HEK293 (cell line): ENCODE data around the gene PPP1R3F.

Experiments
- KLF7 ChIP-seq: fragments of 450-650 bp; formaldehyde crosslinking; IDR thresholded peaks from 2 replicates; pipeline ENCODE4 v1.5.1; 2016; ENCODE audit warnings: missing biosample characterization, missing genetic modification characterization, borderline replicate concordance
- SP2 ChIP-seq: fragments of 450-650 bp; formaldehyde crosslinking; IDR thresholded peaks from 2 replicates; pipeline ENCODE4 v1.5.1; 2016; ENCODE audit warnings: missing biosample characterization, missing genetic modification characterization
- TRIM28 ChIP-seq: IDR thresholded peaks from 2 replicates; pipeline ENCODE4 v1.6.1; 2011; ENCODE audit warnings: low read length, control low read depth, borderline replicate concordance
- YY1 ChIP-seq: fragments of 450-650 bp; formaldehyde crosslinking; IDR thresholded peaks from 2 replicates; pipeline ENCODE4 v1.5.1; 2018; ENCODE audit warnings: missing biosample characterization, missing genetic modification characterization
- YY2 ChIP-seq: fragments of 450-650 bp; formaldehyde crosslinking; IDR thresholded peaks from 2 replicates; pipeline ENCODE4 v1.5.1; 2016; ENCODE audit warnings: missing biosample characterization, missing genetic modification characterization
- ZNF114 ChIP-seq: fragments of 450-650 bp; formaldehyde crosslinking; IDR thresholded peaks from 2 replicates; pipeline ENCODE4 v1.5.0; 2017; ENCODE audit warnings: missing biosample characterization, missing genetic modification characterization
- ZNF138 ChIP-seq: fragments of 450-650 bp; formaldehyde crosslinking; IDR thresholded peaks from 2 replicates; pipeline ENCODE4 v1.5.1; 2016; ENCODE audit warnings: missing biosample characterization, missing genetic modification characterization, borderline replicate concordance
- ZNF549 ChIP-seq: fragments of 450-650 bp; IDR thresholded peaks from 2 replicates; pipeline ENCODE4 v1.5.1; 2018; ENCODE audit warnings: missing biosample characterization, missing genetic modification characterization, mild to moderate bottlenecking, inconsistent platforms, moderate library complexity
- ZNF624 ChIP-seq: fragments of 450-650 bp; formaldehyde crosslinking; IDR thresholded peaks from 2 replicates; pipeline ENCODE4 v1.5.1; 2017; ENCODE audit warnings: missing biosample characterization, missing genetic modification characterization
- ZNF777 ChIP-seq: fragments of 450-650 bp; formaldehyde crosslinking; IDR thresholded peaks from 2 replicates; pipeline ENCODE4 v1.5.1; 2017; ENCODE audit warnings: missing biosample characterization, missing genetic modification characterization, borderline replicate concordance
- TF ChIP-seq, protein P1 (sequence below): fragments of 450-650 bp; formaldehyde crosslinking; IDR thresholded peaks from 2 replicates; pipeline ENCODE4 v1.5.1; 2016; ENCODE audit warnings: missing biosample characterization, missing genetic modification characterization
- TF ChIP-seq, protein P2 (sequence below): fragments of 450-650 bp; formaldehyde crosslinking; optimal IDR thresholded peaks from 2 replicates; pipeline ENCODE3; 2016; ENCODE audit warnings: missing biosample characterization, mild to moderate bottlenecking, missing genetic modification characterization
- TF ChIP-seq, protein P3 (sequence below): fragments of 450-650 bp; formaldehyde crosslinking; IDR thresholded peaks from 2 replicates; pipeline ENCODE4 v1.5.1; 2016; ENCODE audit warnings: missing biosample characterization, missing genetic modification characterization, low read depth

DNA sequence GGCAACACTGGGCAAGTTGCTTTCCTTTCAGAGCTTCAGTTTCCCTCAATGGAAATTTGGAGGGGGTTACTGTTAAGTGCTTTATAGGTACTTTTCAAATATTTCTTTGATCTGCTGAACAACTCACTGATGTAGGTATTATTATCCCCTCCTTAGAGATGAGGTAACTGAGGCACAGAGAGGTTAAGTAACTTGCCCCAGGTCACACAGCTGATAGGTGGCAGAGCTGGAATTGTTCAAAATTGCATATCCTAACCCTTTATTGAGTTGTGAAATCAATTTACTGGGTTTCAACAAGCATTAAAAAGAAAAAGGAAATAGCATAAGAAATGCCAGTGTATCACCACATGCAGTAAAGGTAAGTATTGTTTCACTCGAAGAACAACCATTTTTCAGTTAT, 6.6 kb downstream of the PPP1R3F start:
- TF ChIP-seq, protein P1, sequence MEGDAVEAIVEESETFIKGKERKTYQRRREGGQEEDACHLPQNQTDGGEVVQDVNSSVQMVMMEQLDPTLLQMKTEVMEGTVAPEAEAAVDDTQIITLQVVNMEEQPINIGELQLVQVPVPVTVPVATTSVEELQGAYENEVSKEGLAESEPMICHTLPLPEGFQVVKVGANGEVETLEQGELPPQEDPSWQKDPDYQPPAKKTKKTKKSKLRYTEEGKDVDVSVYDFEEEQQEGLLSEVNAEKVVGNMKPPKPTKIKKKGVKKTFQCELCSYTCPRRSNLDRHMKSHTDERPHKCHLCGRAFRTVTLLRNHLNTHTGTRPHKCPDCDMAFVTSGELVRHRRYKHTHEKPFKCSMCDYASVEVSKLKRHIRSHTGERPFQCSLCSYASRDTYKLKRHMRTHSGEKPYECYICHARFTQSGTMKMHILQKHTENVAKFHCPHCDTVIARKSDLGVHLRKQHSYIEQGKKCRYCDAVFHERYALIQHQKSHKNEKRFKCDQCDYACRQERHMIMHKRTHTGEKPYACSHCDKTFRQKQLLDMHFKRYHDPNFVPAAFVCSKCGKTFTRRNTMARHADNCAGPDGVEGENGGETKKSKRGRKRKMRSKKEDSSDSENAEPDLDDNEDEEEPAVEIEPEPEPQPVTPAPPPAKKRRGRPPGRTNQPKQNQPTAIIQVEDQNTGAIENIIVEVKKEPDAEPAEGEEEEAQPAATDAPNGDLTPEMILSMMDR (tag by site-specific recombination) = no peak
- TF ChIP-seq ZNF624 (no peak), ZNF549 (tag by site-specific recombination) (no peak), ZNF114 (tag by site-specific recombination) (no peak), ZNF777 (tag by site-specific recombination) (no peak), YY2 (tag by site-specific recombination) (no peak), SP2 (tag by site-specific recombination) (no peak), KLF7 (no peak), ZNF138 (tag by site-specific recombination) (no peak), YY1 (tag by site-specific recombination) (no peak), TRIM28 (no peak)
- TF ChIP-seq, protein P2, sequence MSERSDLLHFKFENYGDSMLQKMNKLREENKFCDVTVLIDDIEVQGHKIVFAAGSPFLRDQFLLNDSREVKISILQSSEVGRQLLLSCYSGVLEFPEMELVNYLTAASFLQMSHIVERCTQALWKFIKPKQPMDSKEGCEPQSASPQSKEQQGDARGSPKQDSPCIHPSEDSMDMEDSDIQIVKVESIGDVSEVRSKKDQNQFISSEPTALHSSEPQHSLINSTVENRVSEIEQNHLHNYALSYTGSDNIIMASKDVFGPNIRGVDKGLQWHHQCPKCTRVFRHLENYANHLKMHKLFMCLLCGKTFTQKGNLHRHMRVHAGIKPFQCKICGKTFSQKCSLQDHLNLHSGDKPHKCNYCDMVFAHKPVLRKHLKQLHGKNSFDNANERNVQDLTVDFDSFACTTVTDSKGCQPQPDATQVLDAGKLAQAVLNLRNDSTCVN = no peak
- TF ChIP-seq, protein P3, sequence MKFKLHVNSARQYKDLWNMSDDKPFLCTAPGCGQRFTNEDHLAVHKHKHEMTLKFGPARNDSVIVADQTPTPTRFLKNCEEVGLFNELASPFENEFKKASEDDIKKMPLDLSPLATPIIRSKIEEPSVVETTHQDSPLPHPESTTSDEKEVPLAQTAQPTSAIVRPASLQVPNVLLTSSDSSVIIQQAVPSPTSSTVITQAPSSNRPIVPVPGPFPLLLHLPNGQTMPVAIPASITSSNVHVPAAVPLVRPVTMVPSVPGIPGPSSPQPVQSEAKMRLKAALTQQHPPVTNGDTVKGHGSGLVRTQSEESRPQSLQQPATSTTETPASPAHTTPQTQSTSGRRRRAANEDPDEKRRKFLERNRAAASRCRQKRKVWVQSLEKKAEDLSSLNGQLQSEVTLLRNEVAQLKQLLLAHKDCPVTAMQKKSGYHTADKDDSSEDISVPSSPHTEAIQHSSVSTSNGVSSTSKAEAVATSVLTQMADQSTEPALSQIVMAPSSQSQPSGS (tag by site-specific recombination) = no peak
